Subcutaneous adipose tissue (tissue), 4 donors: ENCODE data around the gene NACA2. TPM values are rescaled to one million over a fixed set of nuclear protein-coding genes. Genes with fewer than 3 reads are reported as not detected.
A peak's percentile ranks its signal among the peaks of the same experiment; 100 is the strongest.

Experiments
- total RNA-seq, 4 donors: library from RNA; depleted of rRNA; stranded (reverse); fragments of >200 nt; gene quantifications; one replicate each; pipeline ENCODE4 v1.1.0, GENCODE V29; 2016
- TF ChIP-seq, protein P1 (sequence below): fragments of 450-650 bp; IDR thresholded peaks from one replicate; pipeline ENCODE4 v1.5.1; 2016; ENCODE audit warnings: low read depth, mild to moderate bottlenecking, control low read depth, antibody characterized with exemption, moderate library complexity

Gene NACA2
- total RNA-seq, 4 donors from 2014 or later, result not detected

DNA sequence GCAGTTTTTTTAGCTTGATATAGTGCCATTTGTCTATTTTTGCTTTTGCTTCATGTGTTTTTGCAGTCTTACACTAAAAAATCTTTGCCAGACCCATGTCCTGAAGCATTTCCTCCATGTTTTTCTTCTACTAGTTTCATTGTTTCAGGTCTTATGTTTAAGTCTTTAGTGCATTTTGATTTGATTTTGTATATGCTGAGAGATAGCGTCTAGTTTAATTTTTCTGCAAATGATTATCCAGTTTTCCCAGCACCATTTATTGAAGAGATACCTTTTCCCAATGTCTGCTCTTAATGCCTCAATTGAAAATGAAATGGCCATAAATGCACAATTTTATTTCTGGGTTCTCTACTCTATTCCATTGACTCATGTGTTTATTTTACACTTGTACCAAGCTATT is 40.8 kb upstream of the NACA2 start:
- TF ChIP-seq, protein P1, sequence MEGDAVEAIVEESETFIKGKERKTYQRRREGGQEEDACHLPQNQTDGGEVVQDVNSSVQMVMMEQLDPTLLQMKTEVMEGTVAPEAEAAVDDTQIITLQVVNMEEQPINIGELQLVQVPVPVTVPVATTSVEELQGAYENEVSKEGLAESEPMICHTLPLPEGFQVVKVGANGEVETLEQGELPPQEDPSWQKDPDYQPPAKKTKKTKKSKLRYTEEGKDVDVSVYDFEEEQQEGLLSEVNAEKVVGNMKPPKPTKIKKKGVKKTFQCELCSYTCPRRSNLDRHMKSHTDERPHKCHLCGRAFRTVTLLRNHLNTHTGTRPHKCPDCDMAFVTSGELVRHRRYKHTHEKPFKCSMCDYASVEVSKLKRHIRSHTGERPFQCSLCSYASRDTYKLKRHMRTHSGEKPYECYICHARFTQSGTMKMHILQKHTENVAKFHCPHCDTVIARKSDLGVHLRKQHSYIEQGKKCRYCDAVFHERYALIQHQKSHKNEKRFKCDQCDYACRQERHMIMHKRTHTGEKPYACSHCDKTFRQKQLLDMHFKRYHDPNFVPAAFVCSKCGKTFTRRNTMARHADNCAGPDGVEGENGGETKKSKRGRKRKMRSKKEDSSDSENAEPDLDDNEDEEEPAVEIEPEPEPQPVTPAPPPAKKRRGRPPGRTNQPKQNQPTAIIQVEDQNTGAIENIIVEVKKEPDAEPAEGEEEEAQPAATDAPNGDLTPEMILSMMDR, result peak; percentile 75

GRCh38 chr17:61627658-61628057 is 36.6 kb upstream of the NACA2 start:
- TF ChIP-seq, protein P1, result no peak

- TF ChIP-seq, protein P1, result no peak
These were observed 36.1 kb upstream of the NACA2 start for GRCh38 chr17:61627125-61627524.

GRCh38 chr17:61625564-61625963 is 34.5 kb upstream of the NACA2 start:
- TF ChIP-seq, protein P1, result no peak

DNA sequence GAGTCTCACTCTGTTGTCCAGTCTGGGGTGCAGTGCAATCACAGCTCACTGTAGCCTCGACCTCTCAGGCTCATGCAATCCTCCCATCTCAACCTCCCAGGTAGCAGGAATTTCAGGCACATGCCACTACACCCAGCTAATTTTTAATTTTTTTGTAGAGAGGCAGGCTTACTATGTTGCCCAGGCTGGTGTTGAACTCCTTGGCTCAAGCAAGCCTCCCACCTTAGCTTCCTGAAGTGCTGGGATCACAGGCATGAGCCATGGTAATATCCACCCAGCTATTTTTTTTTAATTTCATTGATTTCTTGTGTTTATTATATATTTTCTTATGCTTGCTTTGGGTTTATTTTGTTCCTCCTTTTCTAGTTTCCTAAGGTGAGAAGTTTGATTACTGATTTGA is 33.9 kb upstream of the NACA2 start:
- TF ChIP-seq, protein P1, result no peak

DNA sequence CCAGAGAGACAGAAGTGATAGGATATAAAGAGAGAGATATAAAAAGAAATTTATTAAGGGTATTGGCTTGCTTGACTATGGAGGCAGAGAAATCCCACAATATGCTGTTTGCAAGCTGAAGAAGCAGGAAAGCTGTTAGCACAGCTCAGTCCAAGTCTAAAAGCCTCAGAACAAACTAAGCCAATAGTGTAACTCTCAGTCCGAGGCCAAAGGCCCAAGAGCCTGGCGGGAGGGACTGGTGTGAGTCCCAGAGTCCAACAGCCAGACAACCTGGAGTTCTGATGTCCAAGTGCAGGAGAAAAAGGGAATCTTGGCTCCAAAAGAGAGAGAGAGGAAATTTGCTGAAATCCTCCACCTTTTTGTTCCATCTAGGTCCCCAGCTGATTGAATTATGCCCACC is 30.3 kb upstream of the NACA2 start:
- TF ChIP-seq, protein P1, result no peak

- TF ChIP-seq, protein P1, result no peak
These were observed 28.9 kb upstream of the NACA2 start for GRCh38 chr17:61619953-61620352.
